IMR-90 (cell line): Measurements from ENCODE around the gene RAB1B. TPM values are rescaled to one million over a fixed set of nuclear protein-coding genes. Genes with fewer than 3 reads are reported as not detected.

ENCODE experiments used
- ATAC-seq: fragments of 200-7000 bp; cut with Tn5 transposase; 2 replicates; pipeline ENCODE4 v1.9.1; 2020; ENCODE audit warnings: low read depth, mild to moderate bottlenecking, moderate library complexity
- BruUV-seq: library from RNA; stranded (reverse); fragments of 400-500 nt; replicated peaks from 2 replicates; lab custom pipeline; 2021; lab: Mats Ljungman, UMichigan
- CTCF ChIA-PET: fragments of 300-600 bp; formaldehyde crosslinking; extraction: SDS; loops from one replicate; lab custom pipeline; 2021; ENCODE audit warnings: antibody characterized with exemption; lab: Yijun Ruan, JAX
- POLR2A ChIA-PET: fragments of 300-600 bp; sonication (Branson Sonifier 250); formaldehyde crosslinking; loops from one replicate; lab custom pipeline; 2022; ENCODE audit warnings: antibody characterized with exemption; ENCODE audit not compliant: unreplicated experiment; lab: Charles Lee
- DNase-seq: peaks from one replicate; pipeline ENCODE4 v3.0.0; 2013
- H2AFZ ChIP-seq: replicated peaks from 2 replicates; pipeline ENCODE3; 2013; ENCODE audit warnings: low read length, mild to moderate bottlenecking; ENCODE audit not compliant: poor library complexity
- H2AK5ac ChIP-seq: 2 replicates; pipeline ENCODE4 v1.6.1; 2013; ENCODE audit warnings: low read depth, low read length, inconsistent platforms
- H2AK9ac ChIP-seq: replicated peaks from 2 replicates; pipeline ENCODE3; 2013; ENCODE audit warnings: mild to moderate bottlenecking, low read depth, low read length, moderate library complexity; ENCODE audit not compliant: poor library complexity
- H2BK120ac ChIP-seq: 2 replicates; pipeline ENCODE4 v1.6.1; 2013; ENCODE audit warnings: low read depth, low read length, inconsistent platforms
- H2BK15ac ChIP-seq: 3 replicates; pipeline ENCODE4 v1.6.1; 2013; ENCODE audit warnings: low read depth, low read length, inconsistent platforms
- H2BK20ac ChIP-seq: 2 replicates; pipeline ENCODE4 v1.6.1; 2013; ENCODE audit warnings: low read depth, mild to moderate bottlenecking, inconsistent platforms, low read length, moderate library complexity
- H2BK5ac ChIP-seq: 2 replicates; pipeline ENCODE4 v1.6.1; 2013; ENCODE audit warnings: mild to moderate bottlenecking, low read depth, low read length, inconsistent platforms; ENCODE audit not compliant: poor library complexity, severe bottlenecking
- H3K14ac ChIP-seq: replicated peaks from 2 replicates; pipeline ENCODE4 v1.6.1; 2013; ENCODE audit warnings: low read depth, low read length, inconsistent platforms
- H3K18ac ChIP-seq: 2 replicates; pipeline ENCODE4 v1.6.1; 2013; ENCODE audit warnings: low read depth, low read length, control low read depth
- H3K23ac ChIP-seq: 2 replicates; pipeline ENCODE4 v1.6.1; 2013; ENCODE audit warnings: low read depth, low read length, inconsistent platforms
- H3K27ac ChIP-seq: 2 replicates; pipeline ENCODE4 v1.5.1; 2013; ENCODE audit warnings: mild to moderate bottlenecking, control low read depth, low read length; ENCODE audit not compliant: insufficient read depth
- H3K27me3 ChIP-seq: 2 replicates; pipeline ENCODE4 v1.6.1; 2013; ENCODE audit warnings: low read length; ENCODE audit not compliant: control insufficient read depth, insufficient read depth
- H3K36me3 ChIP-seq: 2 replicates; pipeline ENCODE4 v1.6.1; 2013; ENCODE audit warnings: low read length, mixed read lengths; ENCODE audit not compliant: control insufficient read depth, insufficient read depth
- H3K4ac ChIP-seq: 2 replicates; pipeline ENCODE4 v1.6.1; 2013; ENCODE audit warnings: low read depth, low read length, inconsistent platforms
- H3K4me1 ChIP-seq: 2 replicates; pipeline ENCODE4 v1.6.1; 2013; ENCODE audit warnings: low read length, mixed read lengths; ENCODE audit not compliant: control insufficient read depth, insufficient read depth
- H3K4me2 ChIP-seq: 2 replicates; pipeline ENCODE4 v1.6.1; 2013; ENCODE audit warnings: low read depth, mild to moderate bottlenecking, control low read depth, low read length, moderate library complexity
- H3K4me3 ChIP-seq: 2 replicates; pipeline ENCODE4 v1.5.1; 2013; ENCODE audit warnings: low read depth, mild to moderate bottlenecking, control low read depth, low read length, moderate library complexity; ENCODE audit not compliant: insufficient read depth
- H3K56ac ChIP-seq: 2 replicates; pipeline ENCODE4 v1.6.1; 2013; ENCODE audit warnings: low read length, inconsistent platforms; ENCODE audit not compliant: insufficient read depth; ENCODE audit errors: extremely low read depth
- H3K79me1 ChIP-seq, 2 experiments: 2 replicates each; pipeline ENCODE4 v1.6.1; 2013; ENCODE audit warnings: low read length in 2 of 2, inconsistent platforms in 1 of 2, low read depth in 1 of 2
- H3K9ac ChIP-seq: 2 replicates; pipeline ENCODE4 v1.6.1; 2013; ENCODE audit warnings: low read depth, low read length, control low read depth
- H3K9me1 ChIP-seq: 2 replicates; pipeline ENCODE4 v1.6.1; 2013; ENCODE audit warnings: low read length, inconsistent platforms; ENCODE audit not compliant: insufficient read depth
- H3K9me3 ChIP-seq: 2 replicates; pipeline ENCODE4 v1.6.1; 2013; ENCODE audit warnings: low read length; ENCODE audit not compliant: control insufficient read depth, insufficient read depth
- H4K20me1 ChIP-seq: 2 replicates; pipeline ENCODE4 v1.6.1; 2013; ENCODE audit warnings: low read length, inconsistent platforms; ENCODE audit not compliant: insufficient read depth
- H4K5ac ChIP-seq: 2 replicates; pipeline ENCODE4 v1.6.1; 2013; ENCODE audit warnings: mild to moderate bottlenecking, low read depth, low read length, control low read depth
- H4K8ac ChIP-seq, 2 experiments: 2 replicates each; pipeline ENCODE4 v1.6.1; 2013; ENCODE audit warnings: low read depth in 2 of 2, low read length in 2 of 2, control low read depth in 1 of 2, inconsistent platforms in 1 of 2
- H4K91ac ChIP-seq: 2 replicates; pipeline ENCODE4 v1.6.1; 2013; ENCODE audit warnings: low read depth, low read length, inconsistent platforms; ENCODE audit not compliant: insufficient read depth
- BHLHE40 ChIP-seq: fragments of 150-350 bp; IDR thresholded peaks from 2 replicates; pipeline ENCODE4 v1.6.1; 2016; ENCODE audit warnings: mild to moderate bottlenecking, low read depth, low read length
- MAZ ChIP-seq: IDR thresholded peaks from 2 replicates; pipeline ENCODE4 v1.6.1; 2012; ENCODE audit warnings: low read depth, mild to moderate bottlenecking, low read length, improper control_type of control experiment, moderate library complexity, borderline replicate concordance
- WGBS, 2 experiments: methylation state at CpG; one replicate each; pipeline versions ENCODE4 v1.1.5 to v1.1.7; 2013; ENCODE audit warnings: missing lambda C conversion rate in 2 of 2; ENCODE audit not compliant: insufficient read length in 1 of 2; ENCODE audit errors: extremely low coverage in 2 of 2; 5-methylcytosine and 5-hydroxymethylcytosine counted together
- dilution Hi-C: fragments of 300-500 bp; cut with HindIII; formaldehyde crosslinking; loops from one replicate; pipeline ENCODE4 v1.14.3; 2018; ENCODE audit warnings: low sequenced_read_pairs; ENCODE audit not compliant: unreplicated experiment
- in situ Hi-C: fragments of 300-500 bp; cut with MboI; formaldehyde crosslinking; loops from 3 replicates; pipeline ENCODE4 v1.14.3; 2019; ENCODE audit warnings: low sequenced_read_pairs, inconsistent platforms, mixed read lengths
- intact Hi-C: fragments of 100-400 bp; cut with micrococcal nuclease; formaldehyde crosslinking; loops from 2 replicates; pipeline ENCODE4 v1.10.0; 2022
- polyA plus RNA-seq, 3 experiments: library from polyadenylated mRNA; depleted of rRNA; stranded (reverse); fragments of >200 nt; gene quantifications; 2 replicates each; pipeline ENCODE4 v1.2.3, GENCODE V29; 2012; ENCODE audit warnings: low replicate concordance in 1 of 3
- total RNA-seq: library from RNA; depleted of rRNA; stranded (reverse); fragments of >200 nt; gene quantifications from 2 replicates; pipeline ENCODE4 v1.2.3, GENCODE V29; 2012
- TF ChIP-seq, protein P1 (sequence below): fragments of 150-350 bp; IDR thresholded peaks from 2 replicates; pipeline ENCODE4 v1.6.1; 2017; ENCODE audit warnings: mild to moderate bottlenecking, antibody characterized with exemption, low read length, low read depth
- TF ChIP-seq, protein P2 (sequence below): conservative IDR thresholded peaks from 2 replicates; pipeline ENCODE4 v1.5.1; 2012; ENCODE audit warnings: mild to moderate bottlenecking, low read depth, low read length, improper control_type of control experiment

RAB1B gene
- total and polyA plus RNA-seq, 2 of the 4 experiments (the other 2 are of a cell fraction): 83.7 to 248 TPM

DNA sequence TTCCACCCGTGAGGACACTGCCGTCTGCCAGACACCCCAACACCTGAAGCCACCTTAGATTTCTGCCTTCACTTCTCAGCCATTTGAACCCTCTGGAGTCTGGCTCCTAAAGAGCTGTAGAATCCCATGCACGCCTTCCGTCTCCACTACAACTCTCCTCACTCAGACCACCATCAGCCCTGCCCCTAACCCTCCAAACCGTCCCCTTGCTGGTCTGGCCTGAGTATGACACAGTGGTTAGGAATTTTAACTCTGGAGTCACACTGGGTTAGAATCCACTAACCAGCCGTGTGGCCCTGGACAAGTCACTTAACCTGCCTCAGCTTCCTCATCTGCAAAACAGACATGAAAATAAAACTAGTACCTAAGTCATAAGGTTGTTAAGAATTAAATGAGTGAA lies 12.6 kb downstream of the RAB1B start:
- H3K56ac ChIP-seq: no peak overlapping the region
- no peak overlapping the region for H3K4ac ChIP-seq
- H2BK20ac ChIP-seq: no peak overlapping the region
- H3K18ac ChIP-seq: no peak overlapping the region
- peaks cover 3 to 20% of the 10 kb centered on the region in 2 experiments; a peak in 3 of 4 replicates for H3K79me1 ChIP-seq
- H3K9me3 ChIP-seq: no peaks in the 10 kb centered on the region
- no peak overlapping the region for H4K8ac ChIP-seq
- no peak overlapping the region for H4K91ac ChIP-seq
- peaks cover 5% of the 10 kb centered on the region; the same call in 1 of the 2 replicates for H3K4me1 ChIP-seq
- peak overlapping the region; percentile 28 for H2AK9ac ChIP-seq
- H3K23ac ChIP-seq: 0 out of 2 replicates have a peak overlapping the region, but pooled peaks have one; percentile 17
- H3K9ac ChIP-seq: no peak overlapping the region
- POLR2A ChIA-PET: interaction anchor here (0.8 kb wide), 1 partner anchor 8 kb away, joined by 3 read pairs; the partner anchor contains the start of gene YIF1A
- no peak overlapping the region for H2BK5ac ChIP-seq
- intact Hi-C loops: no loop called here
- H3K4me3 ChIP-seq: no peak overlapping the region
- no peak overlapping the region for H3K27ac ChIP-seq
- ATAC-seq (no peak), DNase-seq (no peak)
- no peak overlapping the region for H2BK15ac ChIP-seq
- no CpG with 5 or more reads among the region's 6 CpGs for WGBS, 2 experiments
- CTCF ChIA-PET: no interaction called here
- no peaks in the 10 kb centered on the region; the same call in 1 of the 2 replicates for H3K27me3 ChIP-seq
- peaks cover 35% of the 10 kb centered on the region for H4K20me1 ChIP-seq
- dilution Hi-C loops: no loop called here
- H4K5ac ChIP-seq: no peak overlapping the region
- in situ Hi-C loops: no loop called here
- peak overlapping the region; percentile 63 for H2AFZ ChIP-seq
- no peak overlapping the region for H3K4me2 ChIP-seq
- H2AK5ac ChIP-seq: no peak overlapping the region
- BruUV-seq: no TSS peak
- H3K36me3 ChIP-seq: peaks cover 17% of the 10 kb centered on the region; the same call in 1 of the 2 replicates
- TF ChIP-seq MAZ: no peak
- TF ChIP-seq, protein P1, sequence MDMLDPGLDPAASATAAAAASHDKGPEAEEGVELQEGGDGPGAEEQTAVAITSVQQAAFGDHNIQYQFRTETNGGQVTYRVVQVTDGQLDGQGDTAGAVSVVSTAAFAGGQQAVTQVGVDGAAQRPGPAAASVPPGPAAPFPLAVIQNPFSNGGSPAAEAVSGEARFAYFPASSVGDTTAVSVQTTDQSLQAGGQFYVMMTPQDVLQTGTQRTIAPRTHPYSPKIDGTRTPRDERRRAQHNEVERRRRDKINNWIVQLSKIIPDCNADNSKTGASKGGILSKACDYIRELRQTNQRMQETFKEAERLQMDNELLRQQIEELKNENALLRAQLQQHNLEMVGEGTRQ: no peak
- TF ChIP-seq, protein P2, sequence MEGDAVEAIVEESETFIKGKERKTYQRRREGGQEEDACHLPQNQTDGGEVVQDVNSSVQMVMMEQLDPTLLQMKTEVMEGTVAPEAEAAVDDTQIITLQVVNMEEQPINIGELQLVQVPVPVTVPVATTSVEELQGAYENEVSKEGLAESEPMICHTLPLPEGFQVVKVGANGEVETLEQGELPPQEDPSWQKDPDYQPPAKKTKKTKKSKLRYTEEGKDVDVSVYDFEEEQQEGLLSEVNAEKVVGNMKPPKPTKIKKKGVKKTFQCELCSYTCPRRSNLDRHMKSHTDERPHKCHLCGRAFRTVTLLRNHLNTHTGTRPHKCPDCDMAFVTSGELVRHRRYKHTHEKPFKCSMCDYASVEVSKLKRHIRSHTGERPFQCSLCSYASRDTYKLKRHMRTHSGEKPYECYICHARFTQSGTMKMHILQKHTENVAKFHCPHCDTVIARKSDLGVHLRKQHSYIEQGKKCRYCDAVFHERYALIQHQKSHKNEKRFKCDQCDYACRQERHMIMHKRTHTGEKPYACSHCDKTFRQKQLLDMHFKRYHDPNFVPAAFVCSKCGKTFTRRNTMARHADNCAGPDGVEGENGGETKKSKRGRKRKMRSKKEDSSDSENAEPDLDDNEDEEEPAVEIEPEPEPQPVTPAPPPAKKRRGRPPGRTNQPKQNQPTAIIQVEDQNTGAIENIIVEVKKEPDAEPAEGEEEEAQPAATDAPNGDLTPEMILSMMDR: no peak
- no peak for TF ChIP-seq BHLHE40
- no peak overlapping the region for H3K14ac ChIP-seq
- no peak overlapping the region for H2BK120ac ChIP-seq
- H3K9me1 ChIP-seq: peaks cover 6% of the 10 kb centered on the region; the same call in 1 of the 2 replicates
